Glomerular visceral epithelial cell (primary cell): Measurements from ENCODE around the gene PCYOX1L.
A peak's percentile ranks its signal among the peaks of the same experiment; 100 is the strongest.
"Not testable (repeated sequence)": the region's sequence is repeated elsewhere in the genome, so short reads cannot be mapped to it uniquely, and the experiment has no call there.

Experiments
- DNase-seq: peaks from one replicate; pipeline ENCODE4 v3.0.0-alpha.2; 2016; ENCODE audit errors: extremely low spot score

Gene PCYOX1L

GRCh38 chr5:149387081-149387631, 29.3 kb downstream of the PCYOX1L start:
- no peak for DNase-seq

GRCh38 chr5:149387982-149388381, 30.1 kb downstream of the PCYOX1L start:
- no peak for DNase-seq

- DNase-seq, result no peak
Measured at GRCh38 chr5:149388498-149389190, 30.8 kb downstream of the PCYOX1L start.

DNA sequence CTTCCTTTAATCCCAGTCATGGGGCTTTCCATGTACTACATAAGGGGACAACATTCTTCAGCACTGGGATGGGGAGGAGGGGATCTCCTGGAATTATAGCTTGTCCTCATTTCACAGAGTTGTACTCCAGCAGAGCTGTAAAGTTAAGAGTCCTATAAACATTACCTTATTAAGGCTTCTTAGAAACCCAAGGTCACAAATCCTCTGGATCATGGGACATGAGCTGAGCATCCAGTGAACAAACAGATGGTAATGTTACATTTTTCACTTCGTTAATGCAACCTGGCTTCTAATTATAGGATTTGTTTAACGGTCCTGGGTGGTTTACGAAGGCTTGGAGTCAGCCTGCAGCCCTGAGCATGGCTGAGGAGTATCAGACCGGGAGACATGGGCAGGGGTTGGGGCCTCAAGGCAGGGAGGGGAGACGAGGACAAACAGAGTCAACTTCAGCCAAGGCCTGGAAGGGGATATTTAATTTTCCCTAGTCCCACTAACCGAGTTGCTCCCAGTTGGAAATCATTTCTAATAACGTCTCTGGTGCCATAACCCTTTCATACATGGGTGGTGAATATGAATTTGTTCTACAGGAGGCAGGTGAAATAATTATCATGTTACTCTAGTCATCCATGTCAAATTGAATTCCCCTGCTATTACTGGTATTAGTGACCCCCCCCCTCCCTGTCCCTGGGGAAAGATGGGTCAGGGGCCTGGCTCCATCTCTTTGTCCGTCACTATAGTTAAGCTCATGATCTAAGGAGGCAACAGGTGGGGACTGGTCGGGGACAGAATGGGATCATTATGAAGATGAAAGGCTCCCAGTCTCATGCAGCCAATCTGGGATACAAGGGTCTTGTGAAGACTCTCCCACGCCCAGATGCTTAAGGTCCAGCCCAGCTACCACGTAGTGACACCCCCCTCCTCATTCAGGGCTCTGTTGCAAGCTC, 32.0 kb downstream of the PCYOX1L start:
- no peak for DNase-seq

GRCh38 chr5:149391076-149391475, 33.2 kb downstream of the PCYOX1L start:
- not testable (repeated sequence) for DNase-seq

- no peak for DNase-seq
Measured at GRCh38 chr5:149391524-149391923, 33.7 kb downstream of the PCYOX1L start.

GRCh38 chr5:149392718-149393117, 34.9 kb downstream of the PCYOX1L start:
- peak; percentile 55 for DNase-seq

DNA sequence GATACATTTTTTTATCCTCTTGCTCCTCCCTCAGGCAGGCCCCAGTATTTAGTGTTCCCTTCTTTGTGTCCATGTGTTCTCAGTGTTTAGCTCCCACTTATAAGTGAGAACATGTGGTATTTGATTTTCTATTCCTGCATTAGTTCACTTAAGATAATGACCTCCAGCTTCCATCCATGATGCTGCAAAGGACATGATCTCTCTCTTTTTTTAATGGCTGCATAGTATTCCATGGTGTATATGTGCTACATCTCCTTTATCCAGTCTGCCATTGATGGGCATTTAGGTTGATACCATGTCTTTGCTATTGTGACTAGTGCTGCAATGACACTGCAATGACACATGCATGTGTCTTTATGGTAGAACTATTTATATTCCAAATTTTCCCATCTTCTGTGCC, 37.1 kb downstream of the PCYOX1L start:
- not testable (repeated sequence) for DNase-seq

DNA sequence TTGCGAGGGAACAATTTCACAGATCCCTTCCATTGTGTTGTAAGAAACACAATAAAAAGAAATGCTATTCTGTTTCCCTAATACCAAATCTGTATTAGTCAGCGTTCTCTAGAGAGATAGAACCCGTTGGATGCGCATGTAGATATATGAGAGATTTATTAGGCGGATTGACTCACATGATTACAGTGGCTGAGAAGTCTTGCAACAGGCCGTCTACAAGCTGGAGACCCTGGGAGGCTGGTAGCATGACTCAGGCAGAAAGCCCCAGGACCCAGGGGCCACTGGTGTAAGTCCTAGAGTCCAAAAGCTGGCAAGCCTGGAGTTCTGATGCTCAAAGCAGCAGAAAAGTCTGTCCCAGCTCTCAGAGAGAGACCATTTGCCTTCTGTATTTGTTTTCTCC, 39.7 kb downstream of the PCYOX1L start:
- peak; percentile 41 for DNase-seq

DNA sequence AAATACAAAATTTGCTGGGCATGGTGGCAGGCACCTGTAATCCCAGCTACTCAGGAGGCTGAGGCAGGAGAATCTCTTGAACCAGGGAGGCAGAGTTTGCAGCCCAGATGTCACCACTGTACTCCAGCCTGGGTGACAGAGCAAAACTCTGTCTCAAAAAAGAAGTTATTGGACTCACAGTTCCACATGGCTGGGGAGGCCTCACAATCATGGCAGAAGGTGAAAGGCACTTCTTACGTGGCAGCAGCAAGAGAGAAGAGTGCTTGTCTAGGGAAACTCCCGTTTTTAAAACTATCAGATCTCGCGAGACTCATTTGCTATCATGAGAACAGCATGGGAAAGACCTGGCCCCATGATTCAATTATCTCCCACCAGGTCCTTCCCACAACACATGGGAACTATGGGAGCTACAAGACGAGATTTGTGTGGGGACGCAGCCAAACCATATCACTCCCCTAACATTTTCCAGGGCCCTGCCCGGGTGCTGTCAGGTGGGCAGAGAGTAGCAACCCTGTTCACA, 41.0 kb downstream of the PCYOX1L start:
- not testable (repeated sequence) for DNase-seq

- no peak for DNase-seq
Measured at GRCh38 chr5:149399775-149400174, 41.9 kb downstream of the PCYOX1L start.

DNA sequence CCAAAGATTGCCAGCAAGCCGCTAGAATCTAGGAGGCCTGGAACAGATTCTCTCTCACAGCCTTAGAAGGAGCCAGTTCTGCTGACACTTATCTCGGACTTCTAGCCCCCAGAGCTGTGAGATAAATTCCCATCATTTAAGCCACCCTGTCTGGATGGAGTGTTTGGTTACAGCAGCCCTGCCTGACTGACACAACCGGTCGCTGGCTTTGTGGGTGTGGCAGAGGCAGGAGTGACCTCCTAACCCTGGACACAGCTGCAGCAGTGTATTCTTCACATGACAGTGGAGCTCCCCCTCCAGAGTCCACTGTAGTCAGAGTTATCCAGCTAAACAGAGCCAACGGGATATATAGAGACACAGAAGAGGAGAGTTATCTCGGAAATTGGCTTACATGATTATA, 42.5 kb downstream of the PCYOX1L start:
- no peak for DNase-seq

DNA sequence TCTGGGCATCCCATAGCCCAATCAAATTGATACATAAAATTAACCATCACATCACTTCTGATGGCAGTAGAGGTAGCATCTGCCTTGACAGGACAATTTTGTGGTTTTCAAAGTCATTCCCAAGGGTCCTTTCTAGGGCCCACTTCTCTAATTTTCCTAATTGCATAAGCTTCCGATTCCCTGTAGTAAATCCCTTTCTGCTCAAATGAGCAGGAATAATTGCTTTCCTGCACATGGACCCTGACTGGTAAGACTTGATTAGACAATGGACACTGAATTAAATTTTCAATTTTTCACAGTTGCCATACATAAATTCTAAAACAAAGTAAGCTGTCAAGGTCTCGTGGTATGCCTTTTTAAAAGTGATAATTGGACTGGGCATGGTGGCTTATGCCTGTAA, 43.2 kb downstream of the PCYOX1L start:
- no peak for DNase-seq

DNA sequence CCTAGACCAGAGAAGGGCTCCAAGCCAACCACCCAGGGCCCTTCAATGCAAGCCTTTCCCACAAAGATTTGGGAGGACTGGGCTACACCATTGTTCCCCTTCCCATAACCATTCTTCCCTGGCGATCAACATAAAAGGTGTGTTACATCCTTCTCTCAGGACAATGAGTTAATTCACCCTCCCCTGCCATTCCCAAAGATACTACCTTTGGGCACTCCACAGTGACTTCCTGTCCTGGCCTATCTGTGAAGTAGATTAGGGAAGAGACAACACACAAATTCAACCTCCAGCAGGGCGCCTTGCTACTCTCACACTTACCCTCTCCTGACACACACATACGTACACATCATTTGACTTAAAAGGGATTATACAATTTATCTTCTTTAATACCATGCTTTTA, 44.4 kb downstream of the PCYOX1L start:
- no peak for DNase-seq

DNA sequence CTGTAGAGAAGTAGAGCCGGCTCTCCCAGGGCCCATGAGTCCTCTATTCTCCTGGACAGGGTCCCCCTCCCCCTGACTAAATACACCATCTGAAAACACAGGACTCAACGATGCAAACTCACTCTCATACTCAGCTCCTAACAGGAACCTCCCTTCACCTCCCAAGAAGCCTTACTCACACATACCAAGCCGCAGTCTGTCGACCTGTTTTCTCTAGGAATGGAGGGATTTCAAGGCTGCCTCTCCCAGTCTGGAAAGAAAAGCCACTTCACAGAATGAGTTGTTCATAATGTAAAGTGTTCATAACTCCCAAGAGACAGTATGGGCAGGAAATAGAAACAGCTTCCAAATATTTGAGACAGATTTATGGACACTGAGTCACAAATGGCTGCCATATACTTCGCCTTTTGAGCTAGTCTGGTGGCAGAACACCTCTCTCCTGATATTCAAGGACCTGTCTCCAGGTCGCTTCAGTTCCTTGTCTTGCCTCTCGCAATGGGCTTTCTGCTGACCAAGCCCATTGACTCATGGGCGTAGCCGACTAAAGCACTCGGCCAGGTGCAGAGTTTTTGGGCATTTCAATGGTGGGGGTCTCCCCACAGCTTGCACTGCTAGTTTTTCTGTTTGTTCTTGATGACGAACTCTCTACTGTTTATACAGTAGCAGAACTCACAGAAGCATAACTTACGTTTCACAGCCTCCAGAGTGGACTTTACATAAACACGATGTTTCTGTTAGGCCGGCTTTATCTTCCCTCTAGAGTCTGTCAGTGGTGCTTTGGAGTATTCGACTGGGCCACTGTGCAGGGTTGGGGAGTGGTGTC, 46.3 kb downstream of the PCYOX1L start:
- DNase-seq, result no peak

GRCh38 chr5:149404746-149405549, 47.1 kb downstream of the PCYOX1L start:
- DNase-seq, result no peak

GRCh38 chr5:149405550-149406202, 47.8 kb downstream of the PCYOX1L start:
- DNase-seq, result no peak

- no peak for DNase-seq
Measured at GRCh38 chr5:149406203-149406978, 48.5 kb downstream of the PCYOX1L start.

DNA sequence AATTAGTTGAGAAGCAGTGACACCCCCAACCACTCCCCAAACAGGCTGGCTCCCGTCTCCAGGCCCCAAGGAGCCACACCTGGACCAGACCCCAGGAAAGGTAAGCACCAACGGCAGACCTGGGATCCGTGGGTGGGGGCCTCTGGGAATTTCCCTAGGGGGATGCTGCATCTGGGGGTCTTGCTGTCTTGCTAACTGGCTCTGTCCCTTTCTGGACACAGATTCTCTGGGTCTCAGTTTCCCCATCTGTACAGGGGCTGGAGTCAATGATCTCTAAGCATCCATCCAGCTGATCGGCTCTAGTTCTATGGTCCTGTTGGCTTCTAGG, 49.1 kb downstream of the PCYOX1L start:
- no peak for DNase-seq
